Measurements from ENCODE around the gene RELT. TPM values are rescaled to one million over a fixed set of nuclear protein-coding genes. Genes with fewer than 3 reads are reported as not detected.

The RELT gene
- total RNA-seq, 2 experiments from 2014 or later = 21.5 to 30.8 TPM

- H3K4me1 ChIP-seq (ENCODE audit: insufficient read depth, low read length, poor library complexity, severe bottlenecking) = peaks cover 42% of the 10 kb centered on the region
- no TSS peak for BruUV-seq (replicated peaks)
These were observed 14.7 kb downstream of the RELT start for GRCh38 chr11:73390601-73391565.

GRCh38 chr11:73391665-73392064 is 15.5 kb downstream of the RELT start:
- DNase-seq (ENCODE audit: low spot score) = no peak
- peaks cover 11% of the 10 kb centered on the region; the same call in 1 of the 2 replicates for H3K79me2 ChIP-seq (ENCODE audit: insufficient read depth, low read depth, low read length)
- peaks cover 34% of the 10 kb centered on the region for H3K4me1 ChIP-seq (ENCODE audit: insufficient read depth, low read length, poor library complexity, severe bottlenecking)
- intact Hi-C loops (cut with micrococcal nuclease; ENCODE audit: unreplicated experiment) = loop anchor here (2.0 kb wide), 1 partner anchor 15 kb away; the partner anchor contains the start of gene RELT
- H3K9me2 ChIP-seq (ENCODE audit: insufficient read depth, low read length) = no peaks in the 10 kb centered on the region
- H3K9me3 ChIP-seq (ENCODE audit: low read length) = no peaks in the 10 kb centered on the region
- H3K4me2 ChIP-seq (ENCODE audit: low read length) = no peak overlapping the region
- no peak overlapping the region for H2AFZ ChIP-seq (ENCODE audit: low read length)
- no peaks in the 10 kb centered on the region for H4K20me1 ChIP-seq (ENCODE audit: insufficient read depth, low read length)
- ChIA-PET POLR2A (no interaction called here), CTCF (ENCODE audit: unreplicated experiment) (interaction anchor here (2.3 kb wide), 2 partner anchors 39 to 41 kb away, joined by 9 to 10 read pairs; no protein-coding TSS in a partner anchor)
- no peak overlapping the region for H3K27ac ChIP-seq (ENCODE audit: low read depth, low read length, poor library complexity, severe bottlenecking)
- TF ChIP-seq EZH2phosphoT487 (IDR thresholded peaks at IDR 0.05; ENCODE audit: borderline replicate concordance, low read depth, low read length) (no peak), CTCF (conservative IDR thresholded peaks at IDR 0.05; ENCODE audit: low read length) (no peak)
- H3K4me3 ChIP-seq (ENCODE audit: low read depth, low read length, poor library complexity, severe bottlenecking) = no peak overlapping the region
- peaks cover 58% of the 10 kb centered on the region; the same call in 1 of the 2 replicates for H3K36me3 ChIP-seq (ENCODE audit: insufficient read depth, low read length)
- BruUV-seq (replicated peaks) = no TSS peak

More at GRCh38 chr11:73390601-73391565, 14.7 kb downstream of the RELT start:
- Histone ChIP-seq H3K9me3 (ENCODE audit: low read length) (no peaks in the 10 kb centered on the region), H3K9me2 (ENCODE audit: insufficient read depth, low read length) (no peaks in the 10 kb centered on the region), H2AFZ (ENCODE audit: low read length) (no peak overlapping the region), H3K36me3 (ENCODE audit: insufficient read depth, low read length) (peaks cover 52% of the 10 kb centered on the region; the same call in 1 of the 2 replicates), H3K27ac (ENCODE audit: low read depth, low read length, poor library complexity, severe bottlenecking) (no peak overlapping the region), H3K4me2 (ENCODE audit: low read length) (no peak overlapping the region), H3K4me3 (ENCODE audit: low read depth, low read length, poor library complexity, severe bottlenecking) (no peak overlapping the region), H3K79me2 (ENCODE audit: insufficient read depth, low read depth, low read length) (peaks cover 19% of the 10 kb centered on the region), H4K20me1 (ENCODE audit: insufficient read depth, low read length) (no peaks in the 10 kb centered on the region)
- ChIA-PET POLR2A (no interaction called here), CTCF (ENCODE audit: unreplicated experiment) (no interaction called here)
- TF ChIP-seq CTCF (conservative IDR thresholded peaks at IDR 0.05; ENCODE audit: low read length) (no peak), EZH2phosphoT487 (IDR thresholded peaks at IDR 0.05; ENCODE audit: borderline replicate concordance, low read depth, low read length) (no peak)
- no peak for DNase-seq (ENCODE audit: low spot score)
- intact Hi-C loops (cut with micrococcal nuclease; ENCODE audit: unreplicated experiment) = no loop called here
